Cerebellar cortex (tissue), 1 donor: ENCODE data around the gene DDB1.

ENCODE experiments used
- DNase-seq: peaks from one replicate; pipeline ENCODE4 v3.0.0-alpha.2; 2015; ENCODE audit warnings: low spot score

DDB1 gene

GRCh38 chr11:61297341-61297740 is 35.6 kb downstream of the DDB1 start:
- DNase-seq = no peak

- no peak for DNase-seq
Observed at GRCh38 chr11:61295596-61295926, 37.3 kb downstream of the DDB1 start.

- peak; percentile 69 for DNase-seq
Observed at GRCh38 chr11:61294717-61295595, 37.9 kb downstream of the DDB1 start, which contains the start of gene VWCE. Gene VWCE (minus strand): TSS chr11:61295316. CDS start chr11:61295037, 279 bp downstream.

GRCh38 chr11:61293867-61294716 is 38.8 kb downstream of the DDB1 start:
- peak; percentile 42 for DNase-seq

GRCh38 chr11:61292356-61292755 is 40.5 kb downstream of the DDB1 start:
- DNase-seq = no peak

- no peak for DNase-seq
Observed at GRCh38 chr11:61290905-61291690, 41.8 kb downstream of the DDB1 start.

- no peak for DNase-seq
Observed at GRCh38 chr11:61287338-61287977, 45.4 kb downstream of the DDB1 start.

GRCh38 chr11:61283613-61284012 is 49.3 kb downstream of the DDB1 start:
- no peak for DNase-seq

GRCh38 chr11:61281581-61282250 is 51.2 kb downstream of the DDB1 start:
- peak; percentile 53 for DNase-seq

GRCh38 chr11:61280883-61281580 is 51.9 kb downstream of the DDB1 start:
- DNase-seq = no peak

- DNase-seq = no peak
Observed at GRCh38 chr11:61279934-61280659, 52.8 kb downstream of the DDB1 start.

GRCh38 chr11:61278001-61278470 is 54.9 kb downstream of the DDB1 start:
- no peak for DNase-seq

- DNase-seq = no peak
Observed at GRCh38 chr11:61277186-61278000, 55.5 kb downstream of the DDB1 start.

GRCh38 chr11:61275191-61275590 is 57.7 kb downstream of the DDB1 start:
- DNase-seq = no peak

- DNase-seq = no peak
Observed at GRCh38 chr11:61274084-61274483, 58.8 kb downstream of the DDB1 start.

GRCh38 chr11:61273178-61274078 is 59.5 kb downstream of the DDB1 start:
- no peak for DNase-seq

- DNase-seq = no peak
Observed at GRCh38 chr11:61272731-61273130, 60.2 kb downstream of the DDB1 start.
